Stimulated activated memory B cell treated with anti-CD40 and anti-IgM and Interleukin-4, amounts not matched to agents 10 μg/mL and 1 μg/mL and 100 μg/mL, for 72 hours (primary cell): ENCODE data around the gene SLC22A9.
A peak's percentile ranks its signal among the peaks of the same experiment; 100 is the strongest.
"Not testable (repeated sequence)": the region's sequence is repeated elsewhere in the genome, so short reads cannot be mapped to it uniquely, and the experiment has no call there.

Experiments
- ATAC-seq: fragments of 150-1000 bp; cut with Tn5 transposase; 2 replicates; pipeline ENCODE4 v1.10.0; 2021
- H3K27ac Mint-ChIP-seq: one replicate; pipeline ENCODE4 v1.8.0; 2022; ENCODE audit warnings: mild to moderate bottlenecking, mixed read lengths
- H3K27me3 Mint-ChIP-seq: one replicate; pipeline ENCODE4 v1.8.0; 2022; ENCODE audit warnings: mixed read lengths
- H3K36me3 Mint-ChIP-seq: one replicate; pipeline ENCODE4 v1.8.0; 2022; ENCODE audit warnings: mixed read lengths
- H3K4me1 Mint-ChIP-seq: one replicate; pipeline ENCODE4 v1.8.0; 2022; ENCODE audit warnings: mixed read lengths
- H3K4me3 Mint-ChIP-seq: one replicate; pipeline ENCODE4 v1.8.0; 2022; ENCODE audit warnings: mild to moderate bottlenecking, moderate library complexity, mixed read lengths
- H3K9me3 Mint-ChIP-seq: one replicate; pipeline ENCODE4 v1.8.0; 2022; ENCODE audit warnings: mixed read lengths

Gene SLC22A9

DNA sequence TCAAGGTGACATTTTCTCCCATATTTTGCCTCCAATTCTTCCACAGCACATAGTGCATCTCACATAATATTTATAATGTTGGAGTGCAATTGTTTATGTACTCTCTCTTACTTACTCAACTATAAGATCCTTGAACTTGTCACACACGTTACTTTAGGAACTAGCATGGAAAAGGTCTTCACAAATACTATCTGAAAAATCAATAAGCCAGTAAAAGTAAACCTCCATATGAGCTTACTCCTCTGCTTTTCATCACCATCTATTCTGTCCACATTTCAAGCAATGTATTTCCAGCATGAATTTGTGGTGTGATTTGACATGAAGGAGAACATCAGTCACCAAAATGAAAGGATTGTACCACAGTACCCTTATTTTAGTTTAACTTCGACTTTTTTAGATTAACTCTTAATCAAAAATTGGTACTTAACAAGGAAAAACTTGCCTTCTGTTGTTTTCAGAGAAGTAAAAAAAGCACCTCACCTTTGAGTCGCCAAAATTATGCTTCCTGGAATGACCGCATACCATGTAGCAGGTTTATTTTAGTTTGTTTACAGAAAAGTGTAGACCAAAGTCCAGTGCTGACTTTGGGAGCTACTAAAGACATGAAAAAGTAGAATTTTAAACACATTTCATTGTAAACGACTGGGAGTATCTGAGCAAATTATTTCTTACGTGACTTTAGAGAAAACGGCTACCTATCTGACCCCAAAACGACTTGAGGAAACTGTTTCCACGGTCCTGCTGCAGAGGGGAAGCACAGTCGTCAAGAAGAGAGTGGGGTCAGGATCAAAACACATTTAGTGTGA, at the start of gene SLC22A9:
TSS of gene SLC22A9 (plus strand) at position 621 of the 806 bp plus-strand sequence. CDS start 272 bp downstream, outside the sequence.
- no peak for ATAC-seq
- Mint-ChIP-seq H3K4me3 (no peak within 1 kb of the TSS), H3K9me3 (no peaks in the 10 kb centered on the region), H3K36me3 (no peaks in the 10 kb centered on the region), H3K27ac (no peak within 1 kb of the TSS), H3K27me3 (peaks cover 55% of the 10 kb centered on the region), H3K4me1 (no peaks in the 10 kb centered on the region)

- Mint-ChIP-seq H3K4me3 (no peak overlapping the region), H3K27me3 (no peaks in the 10 kb centered on the region), H3K9me3 (peaks cover 17% of the 10 kb centered on the region), H3K4me1 (no peaks in the 10 kb centered on the region), H3K27ac (no peak overlapping the region), H3K36me3 (no peaks in the 10 kb centered on the region)
- ATAC-seq: no peak
Observed at GRCh38 chr11:63321723-63322122, 47.9 kb upstream of the SLC22A9 start.

DNA sequence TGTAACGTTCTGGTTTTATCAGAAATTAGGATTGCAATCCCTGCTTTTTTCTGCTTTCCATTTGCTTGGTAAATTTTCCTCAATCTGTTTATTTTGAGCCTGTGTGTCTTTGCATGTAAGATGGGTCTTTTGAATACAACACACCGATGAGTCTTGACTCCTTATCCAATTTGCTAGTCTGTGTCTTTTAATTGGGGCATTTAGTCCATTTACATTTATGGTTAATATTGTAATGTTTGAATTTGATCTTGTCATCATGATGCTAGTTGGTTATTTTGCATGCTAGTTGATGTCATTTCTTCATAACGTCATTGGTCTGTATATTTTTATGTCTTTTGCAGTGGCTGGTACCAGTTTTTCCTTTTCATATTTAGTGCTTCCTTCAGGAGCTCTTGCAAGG, 34.5 kb upstream of the SLC22A9 start:
- ATAC-seq, H3K36me3 Mint-ChIP-seq, H3K9me3 Mint-ChIP-seq, H3K4me3 Mint-ChIP-seq, H3K27ac Mint-ChIP-seq, H3K4me1 Mint-ChIP-seq: not testable (repeated sequence)
- peaks cover 44% of the 10 kb centered on the region for H3K27me3 Mint-ChIP-seq

- Mint-ChIP-seq H3K4me1 (no peaks in the 10 kb centered on the region), H3K36me3 (no peaks in the 10 kb centered on the region), H3K27ac (no peak overlapping the region), H3K9me3 (peaks cover 9% of the 10 kb centered on the region), H3K27me3 (peaks cover 46% of the 10 kb centered on the region), H3K4me3 (no peak overlapping the region)
- ATAC-seq: no peak
Observed at GRCh38 chr11:63337070-63337469, 32.5 kb upstream of the SLC22A9 start.

DNA sequence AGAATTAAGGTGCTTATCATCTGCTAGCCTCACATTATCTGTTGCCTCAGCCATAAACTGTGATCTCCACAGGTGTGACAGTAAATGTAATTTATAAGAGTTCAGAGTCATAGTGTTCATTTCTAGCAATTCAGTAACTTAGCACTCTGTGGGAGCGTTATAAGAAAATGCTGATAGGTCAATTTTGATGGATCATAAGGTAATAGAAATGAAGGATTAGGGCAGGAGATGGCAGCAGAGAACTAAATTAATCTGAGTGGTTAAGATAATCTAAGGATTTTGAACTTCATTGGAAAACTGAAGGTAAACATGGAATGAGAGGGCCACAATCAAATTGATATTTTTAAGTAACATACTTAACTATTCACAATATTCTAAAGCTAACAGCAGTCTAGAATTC, 26.5 kb upstream of the SLC22A9 start:
- ATAC-seq: no peak
- peaks cover 7% of the 10 kb centered on the region for H3K27me3 Mint-ChIP-seq
- no peak overlapping the region for H3K27ac Mint-ChIP-seq
- no peak overlapping the region for H3K4me3 Mint-ChIP-seq
- no peaks in the 10 kb centered on the region for H3K9me3 Mint-ChIP-seq
- H3K4me1 Mint-ChIP-seq: no peaks in the 10 kb centered on the region
- no peaks in the 10 kb centered on the region for H3K36me3 Mint-ChIP-seq

DNA sequence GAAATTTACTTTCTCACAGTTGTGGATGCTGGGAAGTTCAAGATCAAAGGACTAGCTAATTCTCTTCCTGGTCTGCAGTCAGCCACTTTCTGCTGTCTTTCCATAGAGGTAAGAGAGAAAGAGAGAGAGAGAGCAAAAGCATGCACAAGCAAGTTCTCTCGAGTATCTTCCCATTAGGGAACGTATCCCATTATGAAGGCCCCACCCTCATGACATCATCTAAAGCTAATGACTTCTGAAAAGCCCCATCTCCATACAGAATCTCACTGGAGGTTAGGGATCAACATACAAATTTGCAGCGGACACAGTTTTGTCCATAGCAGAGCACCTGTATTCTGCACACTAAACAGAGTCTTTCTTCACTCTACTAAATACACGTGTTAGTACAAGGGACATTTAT, 17.4 kb upstream of the SLC22A9 start:
- no peak overlapping the region for H3K27ac Mint-ChIP-seq
- no peaks in the 10 kb centered on the region for H3K36me3 Mint-ChIP-seq
- no peak for ATAC-seq
- H3K4me3 Mint-ChIP-seq: no peak overlapping the region
- H3K4me1 Mint-ChIP-seq: no peaks in the 10 kb centered on the region
- peaks cover 31% of the 10 kb centered on the region for H3K27me3 Mint-ChIP-seq
- peaks cover 8% of the 10 kb centered on the region for H3K9me3 Mint-ChIP-seq

DNA sequence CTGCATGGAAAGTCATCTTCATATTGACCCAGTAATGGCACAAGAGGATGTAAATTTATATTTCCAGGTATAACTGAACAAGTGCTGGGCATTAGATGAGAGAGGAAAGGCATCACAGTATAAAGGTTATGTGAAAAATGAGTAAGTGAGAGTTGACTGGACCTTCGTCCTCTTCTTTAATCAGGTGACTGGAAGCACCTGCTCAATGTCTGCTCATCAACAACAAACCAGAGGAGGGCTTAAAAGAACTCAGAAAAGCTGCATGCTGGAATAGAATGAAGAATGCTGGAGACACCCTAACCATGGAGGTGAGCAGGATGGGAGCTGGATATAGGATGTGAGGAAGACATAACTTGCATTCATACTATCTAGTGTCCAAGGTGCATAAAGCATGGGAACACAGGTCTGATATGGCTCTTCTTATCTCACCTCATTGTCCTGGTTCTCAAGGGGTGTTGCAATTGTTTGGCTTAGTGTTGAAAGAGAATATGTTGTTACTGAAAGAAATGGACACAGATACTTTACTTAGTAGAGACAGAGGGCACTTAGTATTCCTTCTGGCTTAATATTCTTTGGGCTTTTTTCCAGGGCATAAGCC, 7.3 kb upstream of the SLC22A9 start:
- no peak for ATAC-seq
- no peaks in the 10 kb centered on the region for H3K4me1 Mint-ChIP-seq
- H3K9me3 Mint-ChIP-seq: peaks cover 6% of the 10 kb centered on the region
- peaks cover 74% of the 10 kb centered on the region for H3K27me3 Mint-ChIP-seq
- peaks cover 5% of the 10 kb centered on the region for H3K36me3 Mint-ChIP-seq
- no peak overlapping the region for H3K27ac Mint-ChIP-seq
- H3K4me3 Mint-ChIP-seq: no peak overlapping the region

- no peak overlapping the region for H3K27ac Mint-ChIP-seq
- no peak overlapping the region for H3K4me3 Mint-ChIP-seq
- H3K27me3 Mint-ChIP-seq: peaks cover 48% of the 10 kb centered on the region
- no peaks in the 10 kb centered on the region for H3K9me3 Mint-ChIP-seq
- no peak for ATAC-seq
- no peaks in the 10 kb centered on the region for H3K36me3 Mint-ChIP-seq
- peaks cover 2% of the 10 kb centered on the region for H3K4me1 Mint-ChIP-seq
Observed at GRCh38 chr11:63369971-63370588, 495 bp downstream of the SLC22A9 start.

GRCh38 chr11:63371396-63371795, 1.8 kb downstream of the SLC22A9 start:
- H3K4me1 Mint-ChIP-seq: peaks cover 9% of the 10 kb centered on the region
- no peaks in the 10 kb centered on the region for H3K9me3 Mint-ChIP-seq
- no peak for ATAC-seq
- H3K27me3 Mint-ChIP-seq: peaks cover 36% of the 10 kb centered on the region
- no peak overlapping the region for H3K4me3 Mint-ChIP-seq
- H3K27ac Mint-ChIP-seq: no peak overlapping the region
- H3K36me3 Mint-ChIP-seq: no peaks in the 10 kb centered on the region

GRCh38 chr11:63375434-63375833, 5.8 kb downstream of the SLC22A9 start:
- H3K36me3 Mint-ChIP-seq: no peaks in the 10 kb centered on the region
- H3K9me3 Mint-ChIP-seq: no peaks in the 10 kb centered on the region
- H3K27me3 Mint-ChIP-seq: peaks cover 43% of the 10 kb centered on the region
- peaks cover 9% of the 10 kb centered on the region for H3K4me1 Mint-ChIP-seq
- peak; percentile 34 for ATAC-seq
- H3K4me3 Mint-ChIP-seq: no peak overlapping the region
- H3K27ac Mint-ChIP-seq: no peak overlapping the region

- H3K4me1 Mint-ChIP-seq: peaks cover 7% of the 10 kb centered on the region
- H3K36me3 Mint-ChIP-seq: no peaks in the 10 kb centered on the region
- no peak for ATAC-seq
- no peak overlapping the region for H3K27ac Mint-ChIP-seq
- H3K27me3 Mint-ChIP-seq: peaks cover 35% of the 10 kb centered on the region
- no peaks in the 10 kb centered on the region for H3K9me3 Mint-ChIP-seq
- no peak overlapping the region for H3K4me3 Mint-ChIP-seq
Observed at GRCh38 chr11:63380130-63380529, 10.5 kb downstream of the SLC22A9 start.

DNA sequence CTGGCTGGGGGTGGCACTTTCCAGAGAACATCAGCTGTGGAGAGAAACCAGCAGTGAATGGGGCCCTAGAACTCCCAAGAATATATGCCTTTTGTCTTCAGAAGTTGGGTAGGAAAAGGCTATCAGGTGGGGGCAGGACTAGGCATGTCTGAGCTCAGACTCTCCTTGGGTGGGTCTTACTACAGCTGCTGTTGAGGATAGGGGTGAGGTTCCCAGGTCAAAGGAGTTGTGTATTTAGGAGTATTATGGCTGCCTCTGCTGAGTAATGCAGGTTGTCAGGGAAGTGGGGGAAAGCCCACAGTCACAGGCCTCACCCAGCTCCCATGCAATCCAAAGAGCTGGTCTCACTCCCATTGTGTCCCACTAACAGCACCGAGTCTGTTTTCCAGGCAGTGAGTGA, 26.1 kb downstream of the SLC22A9 start:
- H3K27ac Mint-ChIP-seq: no peak overlapping the region
- H3K4me3 Mint-ChIP-seq: no peak overlapping the region
- H3K36me3 Mint-ChIP-seq: no peaks in the 10 kb centered on the region
- no peak for ATAC-seq
- H3K27me3 Mint-ChIP-seq: peaks cover 100% of the 10 kb centered on the region
- H3K4me1 Mint-ChIP-seq: no peaks in the 10 kb centered on the region
- no peaks in the 10 kb centered on the region for H3K9me3 Mint-ChIP-seq

- H3K36me3 Mint-ChIP-seq: no peaks in the 10 kb centered on the region
- H3K27me3 Mint-ChIP-seq: peaks cover 47% of the 10 kb centered on the region
- ATAC-seq: no peak
- H3K4me1 Mint-ChIP-seq: no peaks in the 10 kb centered on the region
- no peak overlapping the region for H3K27ac Mint-ChIP-seq
- no peaks in the 10 kb centered on the region for H3K9me3 Mint-ChIP-seq
- H3K4me3 Mint-ChIP-seq: no peak overlapping the region
Observed at GRCh38 chr11:63404161-63404935, 34.8 kb downstream of the SLC22A9 start.

DNA sequence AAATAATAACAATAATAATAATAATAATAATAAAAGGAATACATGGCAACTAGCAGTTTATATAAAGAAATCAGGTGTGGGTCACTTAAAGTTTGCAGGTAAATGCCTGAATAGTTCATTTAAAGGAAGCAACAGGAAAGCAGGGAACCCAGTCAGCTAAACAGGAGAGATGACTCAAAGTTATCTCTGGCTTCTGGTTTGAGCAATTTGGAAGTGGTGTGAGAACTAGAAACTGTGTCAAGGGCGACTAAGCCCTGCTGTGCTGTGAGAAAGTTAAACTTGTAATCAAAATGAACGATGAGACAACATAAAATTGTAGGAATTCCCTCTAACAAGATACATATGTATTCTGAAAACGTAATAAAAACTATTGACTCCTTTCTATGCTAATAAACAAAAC, 35.5 kb downstream of the SLC22A9 start:
- no peaks in the 10 kb centered on the region for H3K36me3 Mint-ChIP-seq

DNA sequence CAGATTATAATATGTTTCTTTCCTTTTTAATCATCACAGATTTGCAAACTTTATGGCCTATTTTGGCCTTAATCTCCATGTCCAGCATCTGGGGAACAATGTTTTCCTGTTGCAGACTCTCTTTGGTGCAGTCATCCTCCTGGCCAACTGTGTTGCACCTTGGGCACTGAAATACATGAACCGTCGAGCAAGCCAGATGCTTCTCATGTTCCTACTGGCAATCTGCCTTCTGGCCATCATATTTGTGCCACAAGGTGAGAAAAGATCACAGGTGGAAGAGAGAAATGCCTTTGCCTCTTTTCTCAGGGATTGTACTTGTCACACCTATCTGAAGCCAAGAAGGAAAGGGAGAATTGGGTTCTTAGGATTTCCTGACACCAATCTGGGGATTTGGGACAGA, 36.9 kb downstream of the SLC22A9 start:
- Mint-ChIP-seq H3K4me3 (no peak overlapping the region), H3K27ac (no peak overlapping the region), H3K36me3 (no peaks in the 10 kb centered on the region), H3K4me1 (no peaks in the 10 kb centered on the region), H3K9me3 (no peaks in the 10 kb centered on the region), H3K27me3 (peaks cover 37% of the 10 kb centered on the region)
- no peak for ATAC-seq

More for the DNA sequence above, 35.5 kb downstream of the SLC22A9 start:
- no peak for ATAC-seq
- H3K4me3 Mint-ChIP-seq: no peak overlapping the region
- H3K9me3 Mint-ChIP-seq: no peaks in the 10 kb centered on the region
- no peaks in the 10 kb centered on the region for H3K4me1 Mint-ChIP-seq
- H3K27ac Mint-ChIP-seq: no peak overlapping the region
- H3K27me3 Mint-ChIP-seq: peaks cover 46% of the 10 kb centered on the region
